Endothelial cell of umbilical vein (primary cell): ENCODE results near the gene KLHDC4. TPM values are rescaled to one million over a fixed set of nuclear protein-coding genes. Genes with fewer than 3 reads are reported as not detected.

Experiments
- BruUV-seq: library from RNA; stranded (reverse); fragments of 400-500 nt; replicated peaks from 2 replicates; lab custom pipeline; 2021; lab: Mats Ljungman, UMichigan
- CTCF ChIA-PET: fragments of 300-600, 350-600 bp; sonication (Branson Sonifier 250); formaldehyde crosslinking; loops from one replicate; lab custom pipeline; 2021; ENCODE audit warnings: antibody characterized with exemption, inconsistent platforms; lab: Charles Lee
- POLR2A ChIA-PET: fragments of 300-600, 350-600 bp; sonication (Branson Sonifier 250); formaldehyde crosslinking; loops from one replicate; lab custom pipeline; 2021; ENCODE audit warnings: antibody characterized with exemption, inconsistent platforms; lab: Charles Lee
- DNase-seq: peaks from one replicate; pipeline ENCODE4 v3.0.0-alpha.2; 2011; ENCODE audit warnings: low read depth, low spot score
- FAIRE-seq: peaks from 2 replicates; lab custom pipeline; 2011; peaks lifted over from hg19 to GRCh38; lab: Jason Lieb, UNC
- H2AFZ ChIP-seq: 2 replicates; pipeline ENCODE4 v1.6.0; 2012; ENCODE audit warnings: low read depth, low read length, control low read depth, inconsistent platforms
- H3K27ac ChIP-seq: 2 replicates; pipeline ENCODE4 v1.5.1; 2011; ENCODE audit warnings: low read depth, mild to moderate bottlenecking, control low read depth, low read length, moderate library complexity; ENCODE audit not compliant: insufficient read depth
- H3K27me3 ChIP-seq, 2 experiments: 2 replicates each; pipeline versions ENCODE4 v1.6.0 to v1.6.1; 2011; ENCODE audit warnings: low read length in 2 of 2, mixed read lengths in 1 of 2; ENCODE audit not compliant: control insufficient read depth in 2 of 2, insufficient read depth in 2 of 2
- H3K36me3 ChIP-seq, 2 experiments: 2 replicates in 1 of 2; 3 replicates in 1 of 2; pipeline ENCODE4 v1.5.1; 2011; ENCODE audit warnings: low read length in 2 of 2, mild to moderate bottlenecking in 1 of 2, moderate library complexity in 1 of 2; ENCODE audit not compliant: control insufficient read depth in 2 of 2, insufficient read depth in 2 of 2; ENCODE audit errors: extremely low read depth in 1 of 2
- H3K4me1 ChIP-seq: 3 replicates; pipeline ENCODE4 v1.5.1; 2011; ENCODE audit warnings: mild to moderate bottlenecking, low read length; ENCODE audit not compliant: control insufficient read depth, insufficient read depth; ENCODE audit errors: extremely low read depth
- H3K4me2 ChIP-seq: 2 replicates; pipeline ENCODE4 v1.6.1; 2011; ENCODE audit warnings: low read length, control low read depth, mixed read lengths; ENCODE audit not compliant: insufficient read depth
- H3K4me3 ChIP-seq, 3 experiments: fragments of 200-600 bp in 1 of 3; sonication (generic), shearing (Covaris generic) in 1 of 3; replicated peaks in 1 of 3; 2 replicates each; pipeline ENCODE4 v1.5.1; 2011 to 2016; ENCODE audit warnings: control low read depth in 3 of 3, low read length in 3 of 3, mild to moderate bottlenecking in 2 of 3, inconsistent platforms in 1 of 3, low read depth in 1 of 3, moderate library complexity in 1 of 3; ENCODE audit not compliant: insufficient read depth in 1 of 3
- H3K79me2 ChIP-seq: 2 replicates; pipeline ENCODE4 v1.6.0; 2012; ENCODE audit warnings: low read length, inconsistent platforms; ENCODE audit not compliant: control insufficient read depth, insufficient read depth
- H3K9ac ChIP-seq: replicated peaks from 2 replicates; pipeline ENCODE3; 2011; ENCODE audit warnings: low read length, control low read depth; ENCODE audit not compliant: insufficient read depth; ENCODE audit errors: extremely low read depth
- H3K9me1 ChIP-seq: replicated peaks from 3 replicates; pipeline ENCODE4 v1.6.0; 2011; ENCODE audit warnings: mild to moderate bottlenecking, low read length; ENCODE audit not compliant: control insufficient read depth, insufficient read depth; ENCODE audit errors: extremely low read depth
- H3K9me3 ChIP-seq: replicated peaks from 2 replicates; pipeline ENCODE4 v1.5.1; 2012; ENCODE audit warnings: low read length, inconsistent platforms; ENCODE audit not compliant: control insufficient read depth, insufficient read depth
- H4K20me1 ChIP-seq: replicated peaks from 2 replicates; pipeline ENCODE3; 2011; ENCODE audit warnings: mild to moderate bottlenecking, low read length; ENCODE audit not compliant: control insufficient read depth, insufficient read depth; ENCODE audit errors: extremely low read depth
- CTCF ChIP-seq, 2 donors: IDR thresholded peaks; 1 replicate in 1 of 2; 2 replicates in 1 of 2; pipeline ENCODE4 v1.5.1; 2011; ENCODE audit warnings: low read length in 2 of 2, mild to moderate bottlenecking in 2 of 2, moderate library complexity in 2 of 2, control low read depth in 1 of 2, inconsistent platforms in 1 of 2, low read depth in 1 of 2; ENCODE audit not compliant: insufficient read depth in 1 of 2; ENCODE audit errors: extremely low read depth in 1 of 2
- EZH2 ChIP-seq: IDR thresholded peaks from 2 replicates; pipeline ENCODE4 v1.6.1; 2012; ENCODE audit warnings: borderline replicate concordance, low read depth, mild to moderate bottlenecking, moderate library complexity, low read length, inconsistent platforms; ENCODE audit not compliant: severe bottlenecking
- FOS ChIP-seq: IDR thresholded peaks from 2 replicates; pipeline ENCODE4 v1.6.1; 2011; ENCODE audit warnings: mild to moderate bottlenecking, low read length, moderate library complexity, borderline replicate concordance; ENCODE audit not compliant: insufficient read depth
- GATA2 ChIP-seq: IDR thresholded peaks from 2 replicates; pipeline ENCODE4 v1.7.0; 2011; ENCODE audit warnings: low read depth, mild to moderate bottlenecking, moderate library complexity, mixed read lengths, low read length; ENCODE audit not compliant: insufficient read length, insufficient read depth
- MAX ChIP-seq: IDR thresholded peaks from 2 replicates; pipeline ENCODE4 v1.6.1; 2011; ENCODE audit not compliant: insufficient read depth, insufficient read length
- MYC ChIP-seq: IDR thresholded peaks from one replicate; pipeline ENCODE4 v1.6.1; 2011; ENCODE audit warnings: mild to moderate bottlenecking, low read depth, low read length
- POLR2A ChIP-seq: IDR thresholded peaks from 2 replicates; pipeline ENCODE4 v1.6.1; 2012; ENCODE audit warnings: low read depth, mild to moderate bottlenecking, control low read depth, low read length
- dilution Hi-C: fragments of 300-500 bp; cut with MboI; formaldehyde crosslinking; loops from one replicate; pipeline ENCODE4 v1.15.0; 2019; ENCODE audit warnings: low sequenced_read_pairs; ENCODE audit not compliant: extremely low pct_ligation_motif_present
- intact Hi-C: fragments of 100-400 bp; cut with micrococcal nuclease; formaldehyde crosslinking; loops from one replicate; pipeline ENCODE4 v1.10.0; 2022
- polyA plus RNA-seq, 4 experiments: library from polyadenylated mRNA; depleted of rRNA in 3 of 4; stranded (reverse) in 3 of 4; unstranded in 1 of 4; fragments of >200 nt; gene quantifications; 2 replicates each; pipeline versions ENCODE4 v1.2.1 to v1.2.3, GENCODE V29; 2011 to 2012; ENCODE audit warnings: missing spikeins in 1 of 4
- total RNA-seq: library from RNA; stranded (reverse); gene quantifications from 2 replicates; pipeline ENCODE4 v1.2.3, GENCODE V29; 2021

KLHDC4 gene
- total and polyA plus RNA-seq, 2 donors (not counting 3 experiments of a cell fraction or from before 2014, with no cell fraction given): 24.7 to 46.2 TPM

- H3K4me3 ChIP-seq: no peak overlapping the region
- intact Hi-C loops: no loop called here
- ChIA-PET CTCF (interaction anchor here (1.1 to 2.8 kb wide), 4 partner anchors 11 to 79 kb away, joined by 3 to 15 read pairs (median 7); no protein-coding TSS in a partner anchor), POLR2A (no interaction called here)
- no peaks in the 10 kb centered on the region for H3K9me1 ChIP-seq
- BruUV-seq: no TSS peak
- no peak overlapping the region for H2AFZ ChIP-seq
- no peak for TF ChIP-seq EZH2
- no peak for TF ChIP-seq CTCF (IDR thresholded peaks at IDR 0.05; ENCODE audit: extremely low read depth in 1 of 2, insufficient read depth in 1 of 2, low read depth in 1 of 2, low read length in 2 of 2)
- TF ChIP-seq FOS: no peak
- no peak for TF ChIP-seq MYC
- no peak for TF ChIP-seq POLR2A
- TF ChIP-seq MAX: no peak
- no peak for TF ChIP-seq GATA2
- no peak overlapping the region for H3K9ac ChIP-seq
- no peaks in the 10 kb centered on the region for H3K4me1 ChIP-seq
- H3K9me3 ChIP-seq: no peaks in the 10 kb centered on the region
- H3K27me3 ChIP-seq: peaks cover 0 to 2% of the 10 kb centered on the region in 2 experiments
- no peak overlapping the region for H3K27ac ChIP-seq
- no peaks in the 10 kb centered on the region for H3K36me3 ChIP-seq
- dilution Hi-C loops: no loop called here
- H3K79me2 ChIP-seq: no peaks in the 10 kb centered on the region
- no peaks in the 10 kb centered on the region for H4K20me1 ChIP-seq
- FAIRE-seq (no peak), DNase-seq (no peak)
- H3K4me2 ChIP-seq: no peak overlapping the region
Observed at GRCh38 chr16:87792205-87792565, 26.4 kb upstream of the KLHDC4 start.
